ENCODE measurements around the gene TARS2. TPM values are rescaled to one million over a fixed set of nuclear protein-coding genes. Genes with fewer than 3 reads are reported as not detected.

The TARS2 gene
- total RNA-seq = 11.2 and 14.8 TPM in 2 replicates

GRCh38 chr1:150486966-150487762, at the start of gene TARS2:
TSS of gene TARS2 (plus strand) at chr1:150487419. CDS start at chr1:150487451, 32 bp downstream.

DNA sequence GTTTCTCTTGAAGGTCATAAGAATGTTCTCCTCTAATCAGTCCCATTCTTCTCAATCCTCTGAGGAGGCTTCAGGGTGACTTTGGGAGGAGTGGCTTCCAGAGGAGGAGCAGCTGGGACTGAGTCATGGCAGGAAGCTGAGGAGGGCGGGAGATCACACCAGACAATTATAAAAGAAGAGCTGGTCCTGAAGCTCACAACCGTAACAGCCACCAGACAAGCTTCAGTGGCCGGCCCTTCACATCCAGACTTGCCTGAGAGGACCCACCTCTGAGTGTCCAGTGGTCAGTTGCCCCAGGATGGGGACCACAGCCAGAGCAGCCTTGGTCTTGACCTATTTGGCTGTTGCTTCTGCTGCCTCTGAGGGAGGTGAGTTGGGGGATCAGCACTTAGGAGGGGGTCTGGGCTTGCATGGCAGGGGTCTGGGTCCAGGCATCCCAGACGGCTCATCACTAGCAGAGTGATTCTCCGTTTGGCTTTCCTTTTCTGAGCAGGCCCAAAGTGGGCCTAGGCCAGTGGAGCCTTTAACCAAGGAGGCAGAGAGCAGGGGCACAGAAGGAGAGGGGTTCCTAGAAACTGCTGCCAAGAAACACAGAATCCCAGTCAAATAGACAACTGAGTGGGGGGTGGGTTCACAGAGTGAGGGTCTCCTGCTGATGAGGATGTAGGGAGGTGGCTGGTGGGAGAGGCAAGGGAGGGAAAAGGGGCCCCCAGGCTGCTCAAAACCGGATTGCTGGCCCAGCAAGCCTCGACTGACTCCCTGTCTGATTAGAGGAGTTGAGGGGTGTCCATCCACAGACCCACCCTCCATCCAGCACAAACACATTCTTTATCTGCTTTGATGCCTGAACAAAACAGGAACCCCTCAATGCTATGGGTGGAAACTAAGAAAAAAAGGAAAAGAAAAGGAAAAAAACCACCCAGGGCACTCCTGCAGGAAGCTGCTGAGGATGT, 21.0 kb downstream of the TARS2 start, which contains the start of gene ECM1:
Gene ECM1, plus strand, starts transcription at position 198 of the 953 bp plus-strand sequence. Its CDS starts 101 bp downstream, at position 299.

GRCh38 chr1:150515328-150516049, 28.3 kb downstream of the TARS2 start, which contains the start of gene FALEC:
TSS of gene FALEC (plus strand) at chr1:150515752.

DNA sequence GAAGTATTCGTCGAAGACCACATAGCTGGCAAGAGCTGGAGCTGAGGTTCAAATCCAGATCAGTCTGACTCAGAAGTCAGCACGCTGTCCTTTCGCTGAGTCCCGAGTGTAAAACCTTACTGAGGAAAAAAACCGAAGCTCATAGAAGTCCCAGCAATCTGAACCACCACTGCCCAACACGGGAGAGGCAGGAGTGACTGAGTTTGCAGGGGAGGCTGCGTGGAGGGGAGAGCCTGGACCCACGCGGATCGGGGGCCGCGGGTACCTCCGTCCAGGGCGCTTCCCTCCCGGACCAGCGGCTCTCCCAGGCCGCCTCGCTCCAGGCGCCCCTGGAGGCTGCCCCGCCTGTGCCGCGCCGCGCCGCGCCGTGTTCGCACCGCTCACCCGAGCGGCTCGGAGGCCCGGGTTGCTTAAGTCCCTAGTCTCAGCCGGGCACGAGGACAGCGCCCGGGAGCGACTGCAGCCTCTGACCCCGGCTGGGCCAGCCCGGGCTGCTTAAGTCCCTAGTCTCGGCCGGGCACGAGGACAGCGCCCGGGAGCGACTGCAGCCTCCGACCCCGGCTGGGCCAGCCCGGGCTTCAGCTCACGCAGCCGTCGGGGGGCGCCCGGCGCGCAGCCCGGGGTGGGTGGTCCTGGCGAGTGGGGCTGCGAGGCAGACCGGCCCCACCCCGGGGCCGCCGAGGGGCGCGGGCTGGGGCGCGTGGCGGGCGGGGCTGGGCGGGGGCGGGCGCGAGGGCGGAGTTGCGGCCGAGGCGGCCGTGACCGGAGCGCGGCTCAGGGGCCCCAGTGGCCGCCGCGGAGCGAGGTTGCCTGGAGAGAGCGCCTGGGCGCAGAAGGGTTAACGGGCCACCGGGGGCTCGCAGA, 61.6 kb downstream of the TARS2 start, which contains the start of gene ADAMTSL4:
Gene ADAMTSL4, plus strand, starts transcription at position 777 of the 864 bp plus-strand sequence. CDS start 2,881 bp downstream, outside the sequence.

Small RNA genes within 50 kb of the gene (small RNA-seq; reads per million reads assigned to genes)
- not detected for gene MIR4257

Other genes with a start within 250 kb of the TARS2 start
- gene CA14, start 229.6 kb upstream of the TARS2 start, total RNA-seq = not detected in 2 replicates
- gene APH1A, start 218.4 kb upstream of the TARS2 start, total RNA-seq = 123 and 125 TPM in 2 replicates
- gene C1orf54, start 214.6 kb upstream of the TARS2 start, total RNA-seq = 5.5 and 8.4 TPM in 2 replicates
- 16.6 and 20.2 TPM in 2 replicates for gene CIART, start 204.9 kb upstream of the TARS2 start, total RNA-seq
- gene MRPS21, start 193.6 kb upstream of the TARS2 start, total RNA-seq = 16.9 and 24.0 TPM in 2 replicates
- 34.4 and 44.9 TPM in 2 replicates for gene PRPF3, start 165.9 kb upstream of the TARS2 start, total RNA-seq
- 12.1 and 12.8 TPM in 2 replicates for gene RPRD2, start 123.3 kb upstream of the TARS2 start, total RNA-seq
- 72.5 and 87.1 TPM in 2 replicates for gene ECM1, start 20.7 kb downstream of the TARS2 start, total RNA-seq
- not detected in 2 replicates for gene FALEC, start 28.3 kb downstream of the TARS2 start, total RNA-seq
- gene ADAMTSL4, start 62.0 kb downstream of the TARS2 start, total RNA-seq = 12.3 and 15.7 TPM in 2 replicates
- gene MCL1, start 92.2 kb downstream of the TARS2 start, total RNA-seq = 173 and 207 TPM in 2 replicates
- 62.3 and 63.0 TPM in 2 replicates for gene ENSA, start 142.2 kb downstream of the TARS2 start, total RNA-seq
- 13.0 and 14.7 TPM in 2 replicates for gene GOLPH3L, start 209.7 kb downstream of the TARS2 start, total RNA-seq
- gene HORMAD1, start 233.5 kb downstream of the TARS2 start, total RNA-seq = 0.16 TPM in 1 of 2 replicates, not detected in the other